Lung (tissue), 12 donors: Measurements from ENCODE around the gene GALNT9. TPM values are rescaled to one million over a fixed set of nuclear protein-coding genes. Genes with fewer than 3 reads are reported as not detected.

Experiments
- ATAC-seq: fragments of 200-7000 bp; cut with Tn5 transposase; one replicate; pipeline ENCODE4 v1.9.1; 2020; ENCODE audit warnings: moderate number of reproducible peaks; ENCODE audit not compliant: insufficient read depth, low FRiP score
- DNase-seq, 3 donors: peaks; one replicate each; pipeline ENCODE4 v3.0.0-alpha.2; 2013 to 2017
- H3K27ac ChIP-seq, 2 donors: one replicate each; pipeline ENCODE4 v1.5.1; 2013; ENCODE audit warnings: mild to moderate bottlenecking in 2 of 2, moderate library complexity in 2 of 2, control low read depth in 1 of 2, inconsistent platforms in 1 of 2, low read depth in 1 of 2, low read length in 1 of 2
- H3K27me3 ChIP-seq, 3 donors: one replicate each; pipeline ENCODE4 v1.5.1; 2013; ENCODE audit warnings: low read length in 2 of 3; ENCODE audit not compliant: control insufficient read depth in 3 of 3, insufficient read depth in 3 of 3
- H3K36me3 ChIP-seq, 4 donors: one replicate each; pipeline ENCODE4 v1.5.1; 2013; ENCODE audit warnings: low read length in 4 of 4, mild to moderate bottlenecking in 1 of 4, moderate library complexity in 1 of 4; ENCODE audit not compliant: control insufficient read depth in 4 of 4, insufficient read depth in 4 of 4
- H3K4me1 ChIP-seq, 5 donors: one replicate each; pipeline ENCODE4 v1.5.1; 2013; ENCODE audit warnings: low read length in 5 of 5, mild to moderate bottlenecking in 2 of 5, moderate library complexity in 1 of 5; ENCODE audit not compliant: control insufficient read depth in 5 of 5, insufficient read depth in 5 of 5
- H3K4me3 ChIP-seq: one replicate; pipeline ENCODE4 v1.5.1; 2013; ENCODE audit warnings: mild to moderate bottlenecking, control low read depth, moderate library complexity
- H3K9ac ChIP-seq, 2 donors: one replicate each; pipeline ENCODE4 v1.5.1; 2013; ENCODE audit warnings: low read length in 2 of 2, control low read depth in 1 of 2; ENCODE audit not compliant: insufficient read depth in 1 of 2
- H3K9me3 ChIP-seq, 4 donors: one replicate each; pipeline ENCODE4 v1.5.1; 2013; ENCODE audit warnings: low read length in 3 of 4, mild to moderate bottlenecking in 1 of 4, moderate library complexity in 1 of 4; ENCODE audit not compliant: control insufficient read depth in 4 of 4, insufficient read depth in 3 of 4
- whole genome bisulfite sequencing, 2 donors: extraction: QIAGEN DNeasy Blood & Tissue Kit; methylation state at CpG; one replicate each; pipeline ENCODE4 v1.1.7; 2013; 5-methylcytosine and 5-hydroxymethylcytosine counted together
- polyA plus RNA-seq, 2 donors: library from polyadenylated mRNA; stranded (reverse); fragments of 200-250 nt; gene quantifications; one replicate each; pipeline ENCODE4 v1.2.1, GENCODE V29; 2013
- total RNA-seq, 2 donors: library from RNA; depleted of rRNA in 1 of 2; stranded (reverse); fragments of >200 nt in 1 of 2; gene quantifications; one replicate each; pipeline ENCODE4 v1.2.1, GENCODE V29; 2014 to 2021
- TF ChIP-seq, protein P1 (sequence below): IDR thresholded peaks from 2 replicates; pipeline ENCODE4 v1.5.1; 2012; ENCODE audit warnings: mild to moderate bottlenecking; ENCODE audit errors: control extremely low read depth, extremely low read depth
- donor health status: control.
- donor health status: control.
- donor health status: Bipolar disorder and iron deficiency.
- donor health status: healthy.
- donor health status: DM: yes; HTN: yes; CAD: no.

The GALNT9 gene
- total and polyA plus RNA-seq, 4 donors: 0.13 to 1.7 (median 0.79) TPM

DNA sequence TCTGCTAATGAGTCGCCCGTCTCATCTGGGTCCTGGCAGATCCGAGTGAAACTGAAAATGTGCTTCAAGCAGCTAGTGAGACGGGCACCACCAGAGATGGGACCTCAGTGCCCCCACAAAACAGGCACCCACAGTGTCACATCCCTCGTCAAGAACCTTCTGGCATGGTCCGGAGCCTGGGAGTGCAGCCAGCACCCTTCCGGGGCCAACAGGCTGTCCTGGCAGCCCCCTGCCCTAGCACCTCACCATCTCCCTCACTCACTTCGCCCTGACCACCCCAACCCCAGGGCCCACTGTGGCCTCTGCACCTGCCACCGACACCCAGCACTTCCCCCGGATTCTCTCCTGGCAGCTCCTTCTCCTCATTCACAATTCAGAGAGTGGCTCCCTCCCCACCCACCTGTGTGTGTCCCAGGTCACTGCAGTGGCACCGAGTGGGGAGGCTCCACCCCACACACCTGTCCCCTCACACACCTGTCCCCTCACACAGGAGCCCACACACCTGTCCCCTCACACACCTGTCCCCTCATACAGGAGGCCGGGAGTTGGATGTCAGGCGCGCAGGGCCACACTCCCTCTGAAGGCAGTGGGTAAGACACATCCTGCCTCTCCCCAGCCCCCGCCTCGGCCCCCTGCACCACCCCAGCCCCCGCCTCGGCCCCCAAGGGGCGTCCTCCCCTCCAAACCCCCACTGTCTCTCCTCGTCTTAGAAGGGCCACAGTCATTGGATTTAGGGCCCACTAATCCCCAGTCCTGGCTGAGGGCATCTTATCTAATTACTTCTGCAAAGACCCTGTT lies 7.9 kb downstream of the GALNT9 start:
- no peaks in the 10 kb centered on the region for H3K9me3 ChIP-seq
- ATAC-seq: no peak
- peaks cover 4 to 31% (median 5%) of the 10 kb centered on the region in 3 donors for H3K27me3 ChIP-seq
- H3K27ac ChIP-seq: no peak overlapping the region
- H3K4me1 ChIP-seq: peaks cover 0 to 9% (median 4%) of the 10 kb centered on the region in 5 donors
- no peaks in the 10 kb centered on the region for H3K36me3 ChIP-seq
- no peak overlapping the region for H3K4me3 ChIP-seq
- TF ChIP-seq, protein P1, sequence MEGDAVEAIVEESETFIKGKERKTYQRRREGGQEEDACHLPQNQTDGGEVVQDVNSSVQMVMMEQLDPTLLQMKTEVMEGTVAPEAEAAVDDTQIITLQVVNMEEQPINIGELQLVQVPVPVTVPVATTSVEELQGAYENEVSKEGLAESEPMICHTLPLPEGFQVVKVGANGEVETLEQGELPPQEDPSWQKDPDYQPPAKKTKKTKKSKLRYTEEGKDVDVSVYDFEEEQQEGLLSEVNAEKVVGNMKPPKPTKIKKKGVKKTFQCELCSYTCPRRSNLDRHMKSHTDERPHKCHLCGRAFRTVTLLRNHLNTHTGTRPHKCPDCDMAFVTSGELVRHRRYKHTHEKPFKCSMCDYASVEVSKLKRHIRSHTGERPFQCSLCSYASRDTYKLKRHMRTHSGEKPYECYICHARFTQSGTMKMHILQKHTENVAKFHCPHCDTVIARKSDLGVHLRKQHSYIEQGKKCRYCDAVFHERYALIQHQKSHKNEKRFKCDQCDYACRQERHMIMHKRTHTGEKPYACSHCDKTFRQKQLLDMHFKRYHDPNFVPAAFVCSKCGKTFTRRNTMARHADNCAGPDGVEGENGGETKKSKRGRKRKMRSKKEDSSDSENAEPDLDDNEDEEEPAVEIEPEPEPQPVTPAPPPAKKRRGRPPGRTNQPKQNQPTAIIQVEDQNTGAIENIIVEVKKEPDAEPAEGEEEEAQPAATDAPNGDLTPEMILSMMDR: no peak
- DNase-seq: no peak
- 81 to 86% methylated on average over 20 of the region's 20 CpGs for WGBS, 2 donors
- H3K9ac ChIP-seq: no peak overlapping the region

DNA sequence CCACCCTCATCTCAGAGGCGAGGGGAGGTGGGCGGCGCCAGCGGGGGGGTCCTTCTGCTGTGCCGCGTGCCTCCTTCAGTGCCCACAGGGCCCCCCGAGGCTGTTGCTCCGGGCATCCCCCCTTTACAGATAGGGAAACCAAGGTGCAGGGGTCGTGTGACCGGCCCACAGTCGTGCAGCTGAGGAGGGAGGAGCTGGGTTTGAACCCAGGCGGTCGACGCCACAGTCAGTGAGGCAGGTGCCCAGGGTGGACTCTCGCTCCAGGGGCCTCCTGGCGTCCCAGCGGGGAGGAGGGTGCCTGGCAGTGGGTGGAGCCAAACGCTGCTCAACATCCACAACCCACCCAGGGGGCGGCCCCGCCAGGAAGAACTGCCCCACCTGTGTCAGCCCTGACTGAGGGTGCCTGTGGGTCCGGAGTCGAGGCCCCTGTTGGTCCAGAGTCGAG lies 8.6 kb downstream of the GALNT9 start:
- TF ChIP-seq, protein P1: no peak
- no peak overlapping the region for H3K4me3 ChIP-seq
- no peak overlapping the region for H3K27ac ChIP-seq
- WGBS, 2 donors: 82 to 87% methylated on average over 23 of the region's 23 CpGs
- H3K9ac ChIP-seq: no peak overlapping the region
- DNase-seq (no peak), ATAC-seq (no peak)
- H3K36me3 ChIP-seq: no peaks in the 10 kb centered on the region
- H3K9me3 ChIP-seq: no peaks in the 10 kb centered on the region
- H3K27me3 ChIP-seq: peaks cover 3 to 25% (median 5%) of the 10 kb centered on the region in 3 donors
- H3K4me1 ChIP-seq: peaks cover 0 to 9% (median 4%) of the 10 kb centered on the region in 5 donors

DNA sequence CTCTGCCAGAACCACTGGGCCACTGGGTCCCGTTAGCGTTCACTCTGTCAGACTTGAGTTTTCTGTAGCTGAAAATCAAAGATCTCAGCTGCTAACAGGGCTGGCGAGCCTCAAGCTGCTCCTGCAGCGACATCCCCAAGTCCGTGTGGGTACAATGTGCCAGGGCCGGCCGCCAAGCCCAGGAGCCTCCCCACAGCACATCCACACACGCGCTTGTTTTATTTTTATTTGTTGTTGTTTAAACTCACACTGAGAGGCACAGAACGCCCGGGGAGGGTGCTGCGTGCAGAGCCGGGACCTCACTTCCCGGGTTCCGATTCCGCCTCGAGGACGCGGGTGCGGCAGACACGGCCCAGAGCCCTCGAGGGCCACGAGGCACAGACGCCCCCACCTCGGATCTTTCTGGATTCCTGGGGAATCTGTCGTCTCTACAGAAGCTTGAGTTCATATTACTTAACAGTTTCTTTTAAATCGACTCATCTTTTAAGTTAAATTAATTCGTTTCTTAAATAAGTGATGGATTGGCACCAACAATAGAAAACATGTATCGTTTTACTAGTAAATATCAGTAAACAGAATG lies 9.3 kb downstream of the GALNT9 start:
- Histone ChIP-seq H3K9ac (no peak overlapping the region), H3K36me3 (no peaks in the 10 kb centered on the region), H3K9me3 (no peaks in the 10 kb centered on the region), H3K4me1 (peaks cover 0 to 9% (median 4%) of the 10 kb centered on the region in 5 donors), H3K4me3 (no peak overlapping the region), H3K27me3 (peaks cover 3 to 18% (median 5%) of the 10 kb centered on the region in 3 donors), H3K27ac (no peak overlapping the region)
- 84 to 85% methylated on average over 29 of the region's 29 CpGs for WGBS, 2 donors
- TF ChIP-seq, protein P1: no peak
- no peak for DNase-seq
- ATAC-seq: no peak
